ENCODE results near the gene HDDC3. TPM values are rescaled to one million over a fixed set of nuclear protein-coding genes. Genes with fewer than 3 reads are reported as not detected.

Gene HDDC3
- total RNA-seq, 1 experiment from 2014 or later, result 26.7 TPM

GRCh38 chr15:90953947-90954711 lies 21.8 kb upstream of the HDDC3 start:
- Mint-ChIP-seq H3K36me3 (ENCODE audit: insufficient read depth, unreplicated experiment) (peaks cover 60% of the 10 kb centered on the region), H3K9me3 (ENCODE audit: low read depth, unreplicated experiment) (no peaks in the 10 kb centered on the region), H3K27me3 (ENCODE audit: unreplicated experiment) (no peaks in the 10 kb centered on the region), H3K4me3 (ENCODE audit: low read depth, unreplicated experiment) (peak overlapping the region; percentile 92), H3K27ac (ENCODE audit: unreplicated experiment) (peak overlapping the region; percentile 78), H3K4me1 (ENCODE audit: low read depth, unreplicated experiment) (no peaks in the 10 kb centered on the region)
- no peak for DNase-seq
- no TSS peak for BruUV-seq (replicated peaks)
- CTCF ChIA-PET, result interaction anchor here (0.7 to 3.2 kb wide), 4 partner anchors 19 to 475 kb away, joined by 3 to 23 read pairs (median 8); partner anchors contain the start of gene UNC45A
- TF ChIP-seq CTCF (IDR thresholded peaks at IDR 0.05; ENCODE audit: unreplicated experiment), result no peak
- intact Hi-C loops (cut with micrococcal nuclease; ENCODE audit: unreplicated experiment), result loop anchor here (10.0 kb wide), 1 partner anchor 321 kb away; no protein-coding TSS in a partner anchor

GRCh38 chr15:90952901-90953677 lies 20.7 kb upstream of the HDDC3 start:
- Mint-ChIP-seq H3K27me3 (ENCODE audit: unreplicated experiment) (no peaks in the 10 kb centered on the region), H3K4me1 (ENCODE audit: low read depth, unreplicated experiment) (no peaks in the 10 kb centered on the region), H3K27ac (ENCODE audit: unreplicated experiment) (peak overlapping the region; percentile 78), H3K36me3 (ENCODE audit: insufficient read depth, unreplicated experiment) (peaks cover 69% of the 10 kb centered on the region), H3K4me3 (ENCODE audit: low read depth, unreplicated experiment) (peak overlapping the region; percentile 18), H3K9me3 (ENCODE audit: low read depth, unreplicated experiment) (no peaks in the 10 kb centered on the region)
- intact Hi-C loops (cut with micrococcal nuclease; ENCODE audit: unreplicated experiment), result loop anchor here (10.0 kb wide), 1 partner anchor 322 kb away; no protein-coding TSS in a partner anchor
- CTCF ChIA-PET, result interaction anchor here (0.8 kb wide), 1 partner anchor 18 kb away, joined by 3 read pairs; the partner anchor contains the start of gene UNC45A
- no peak for DNase-seq
- TF ChIP-seq CTCF (IDR thresholded peaks at IDR 0.05; ENCODE audit: unreplicated experiment), result no peak
- no TSS peak for BruUV-seq (replicated peaks)

- no peaks in the 10 kb centered on the region for H3K27me3 Mint-ChIP-seq (ENCODE audit: unreplicated experiment)
- no peaks in the 10 kb centered on the region for H3K9me3 Mint-ChIP-seq (ENCODE audit: low read depth, unreplicated experiment)
- H3K4me1 Mint-ChIP-seq (ENCODE audit: low read depth, unreplicated experiment), result no peaks in the 10 kb centered on the region
- TF ChIP-seq CTCF (IDR thresholded peaks at IDR 0.05; ENCODE audit: unreplicated experiment), result no peak
- no peak overlapping the region for H3K27ac Mint-ChIP-seq (ENCODE audit: unreplicated experiment)
- no peak for DNase-seq
- CTCF ChIA-PET, result interaction anchor here (1.7 kb wide), 1 partner anchor 18 kb away, joined by 4 read pairs; the partner anchor contains the start of gene HDDC3
- no peak overlapping the region for H3K4me3 Mint-ChIP-seq (ENCODE audit: low read depth, unreplicated experiment)
- H3K36me3 Mint-ChIP-seq (ENCODE audit: insufficient read depth, unreplicated experiment), result peaks cover 68% of the 10 kb centered on the region
- intact Hi-C loops (cut with micrococcal nuclease; ENCODE audit: unreplicated experiment), result loop anchor here (10.0 kb wide), 1 partner anchor 324 kb away; no protein-coding TSS in a partner anchor
- no TSS peak for BruUV-seq (replicated peaks)
These were observed 18.3 kb upstream of the HDDC3 start for GRCh38 chr15:90950676-90951075.

GRCh38 chr15:90949979-90950675 lies 17.8 kb upstream of the HDDC3 start:
- BruUV-seq (replicated peaks), result no TSS peak
- Mint-ChIP-seq H3K27ac (ENCODE audit: unreplicated experiment) (no peak overlapping the region), H3K4me3 (ENCODE audit: low read depth, unreplicated experiment) (no peak overlapping the region), H3K4me1 (ENCODE audit: low read depth, unreplicated experiment) (no peaks in the 10 kb centered on the region), H3K27me3 (ENCODE audit: unreplicated experiment) (no peaks in the 10 kb centered on the region), H3K36me3 (ENCODE audit: insufficient read depth, unreplicated experiment) (peaks cover 62% of the 10 kb centered on the region), H3K9me3 (ENCODE audit: low read depth, unreplicated experiment) (no peaks in the 10 kb centered on the region)
- TF ChIP-seq CTCF (IDR thresholded peaks at IDR 0.05; ENCODE audit: unreplicated experiment), result no peak
- CTCF ChIA-PET, result interaction anchor here (0.6 to 1.7 kb wide), 2 partner anchors 18 to 28 kb away, joined by 3 to 4 read pairs; partner anchors contain the start of gene HDDC3
- intact Hi-C loops (cut with micrococcal nuclease; ENCODE audit: unreplicated experiment), result loop anchor here (10.0 kb wide), 1 partner anchor 325 kb away; no protein-coding TSS in a partner anchor
- no peak for DNase-seq

All from Calu3 (cell line).